K562 (cell line): ENCODE measurements around the gene TOX2. TPM values are rescaled to one million over a fixed set of nuclear protein-coding genes. Genes with fewer than 3 reads are reported as not detected.

Experiments used
- ARNT ChIP-seq, 2 experiments: fragments of 450-650 bp; IDR thresholded peaks; 2 replicates each; pipeline ENCODE4 v1.6.1; 2016; ENCODE audit warnings: mild to moderate bottlenecking in 1 of 2
- ERF ChIP-seq: fragments of 450-650 bp; formaldehyde crosslinking; IDR thresholded peaks from 2 replicates; pipeline ENCODE4 v1.4.0; 2020; ENCODE audit warnings: mild to moderate bottlenecking, mixed read lengths
- GATAD2B ChIP-seq: fragments of 450-650 bp; IDR thresholded peaks from 2 replicates; pipeline ENCODE4 v1.6.1; 2017; ENCODE audit warnings: mild to moderate bottlenecking, borderline replicate concordance
- IRF2 ChIP-seq: sonication (generic); formaldehyde crosslinking; IDR thresholded peaks from 2 replicates; pipeline ENCODE4 v1.8.1; 2022; ENCODE audit warnings: mild to moderate bottlenecking, missing genetic modification reagents
- KDM2B ChIP-seq: fragments of 250-450 bp; sonication (Bioruptor Pico); IDR thresholded peaks from 2 replicates; pipeline ENCODE4 v1.8.0; 2021; ENCODE audit warnings: mild to moderate bottlenecking, moderate library complexity
- SLC30A9 ChIP-seq: fragments of 250-450 bp; sonication (Bioruptor Pico); IDR thresholded peaks from 2 replicates; pipeline ENCODE4 v1.8.0; 2022; ENCODE audit warnings: mild to moderate bottlenecking, moderate library complexity
- SMAD3 ChIP-seq: fragments of 450-650 bp; formaldehyde crosslinking; conservative IDR thresholded peaks from 2 replicates; pipeline ENCODE4 v1.4.0; 2020; ENCODE audit warnings: mild to moderate bottlenecking
- SMAD4 ChIP-seq: fragments of 250-450 bp; sonication (Bioruptor Pico); conservative IDR thresholded peaks from 2 replicates; pipeline ENCODE4 v1.8.0; 2021; ENCODE audit warnings: inconsistent platforms, mild to moderate bottlenecking, moderate library complexity
- SMARCE1 ChIP-seq: fragments of 450-650 bp; IDR thresholded peaks from 2 replicates; pipeline ENCODE4 v1.7.1; 2016; ENCODE audit warnings: mild to moderate bottlenecking
- ZNF239 ChIP-seq: fragments of 250-450 bp; sonication (Bioruptor Pico); IDR thresholded peaks from 2 replicates; pipeline ENCODE4 v1.4.0; 2020; ENCODE audit warnings: mild to moderate bottlenecking
- ZNF3 ChIP-seq: fragments of 250-450 bp; sonication (Bioruptor Pico); IDR thresholded peaks from 2 replicates; pipeline ENCODE4 v1.5.0; 2021; ENCODE audit warnings: mild to moderate bottlenecking, moderate library complexity
- ZNF780A ChIP-seq: fragments of 250-450 bp; sonication (Bioruptor Pico); IDR thresholded peaks from 2 replicates; pipeline ENCODE4 v1.5.0; 2021; ENCODE audit warnings: mild to moderate bottlenecking
- polyA plus RNA-seq, 8 experiments: library from polyadenylated mRNA; depleted of rRNA in 4 of 8; stranded (reverse) in 5 of 8; unstranded in 3 of 8; fragments of >200 nt; fragmentation: Nextera tagmentation in 2 of 8; fragmentation: Illumina TruSeq in 1 of 8; extraction: Ambion mirVana in 2 of 8; extraction: Trizol in 1 of 8; gene quantifications; 2 replicates each; pipeline versions ENCODE4 v1.2.1 to v1.2.3, GENCODE V29; 2011 to 2014; ENCODE audit warnings: inconsistent platforms in 1 of 8, missing spikeins in 1 of 8
- total RNA-seq, 7 experiments: library from RNA; depleted of rRNA in 6 of 7; stranded (reverse); fragments of >200 nt in 6 of 7; fragmentation: Illumina TruSeq in 2 of 7; extraction: Trizol in 2 of 7; gene quantifications; 2 replicates each; pipeline versions ENCODE4 v1.2.1 to v1.2.3, GENCODE V29; 2011 to 2021; ENCODE audit warnings: low replicate concordance in 1 of 7
- TF ChIP-seq, protein P1 (sequence below), 2 experiments: fragments of 450-650 bp; IDR thresholded peaks; 2 replicates each; pipeline ENCODE4 v1.6.1; 2016; ENCODE audit warnings: mild to moderate bottlenecking in 2 of 2, borderline replicate concordance in 1 of 2, low read depth in 1 of 2, moderate library complexity in 1 of 2
- TF ChIP-seq, protein P2 (sequence below): fragments of 250-450 bp; sonication (Bioruptor Pico); IDR thresholded peaks from 2 replicates; pipeline ENCODE4 v1.5.1; 2021; ENCODE audit warnings: mild to moderate bottlenecking
- TF ChIP-seq, protein P3 (sequence below): fragments of 250-450 bp; sonication (Bioruptor Pico); IDR thresholded peaks from 2 replicates; pipeline ENCODE4 v1.4.0; 2020; ENCODE audit warnings: mild to moderate bottlenecking, moderate library complexity, borderline replicate concordance

The TOX2 gene
- total and polyA plus RNA-seq, 9 of the 15 experiments (the other 6 are each of a cell fraction or from before 2014, with no cell fraction given), result not detected

DNA sequence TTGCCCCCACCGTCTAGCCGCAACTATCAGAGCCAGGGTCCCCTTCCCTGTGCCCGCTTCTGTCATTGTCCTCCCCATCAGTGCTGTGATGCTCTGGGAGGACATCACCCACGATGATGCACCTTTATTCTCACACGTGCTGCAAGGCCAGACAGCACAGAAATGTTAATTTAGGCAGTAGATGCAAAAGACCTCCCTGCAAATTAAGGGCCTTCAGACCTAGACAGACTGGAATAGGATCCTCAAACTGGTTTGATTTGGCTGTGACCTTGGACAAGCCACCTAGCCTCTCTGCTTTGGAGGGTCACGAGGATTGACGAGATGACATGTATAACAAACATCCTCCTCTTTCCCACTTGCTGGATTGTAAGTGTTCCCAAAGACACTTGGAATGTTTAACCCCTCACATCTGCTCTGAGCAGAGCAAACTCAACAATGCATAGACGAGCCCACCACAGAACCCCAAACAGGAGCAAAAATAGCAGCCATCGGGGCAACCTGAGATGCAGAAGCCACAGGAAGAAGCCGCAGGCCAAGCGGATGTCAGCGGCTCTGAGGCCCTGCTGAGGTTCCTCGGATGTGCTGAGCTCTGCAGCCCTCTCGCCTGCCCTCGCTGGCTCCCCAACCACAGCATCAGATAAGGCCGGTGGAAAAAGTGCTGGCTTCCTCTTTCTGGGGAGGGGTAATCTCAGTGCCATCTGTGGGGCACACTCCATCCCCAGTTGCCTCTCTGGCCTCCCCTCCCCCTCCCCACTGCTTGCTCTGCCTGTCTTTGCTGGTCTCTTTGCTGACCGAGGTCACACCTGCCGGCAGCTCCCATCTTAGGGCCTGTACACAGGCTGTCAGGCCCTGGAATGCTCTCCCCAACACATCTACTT lies 35.3 kb downstream of the TOX2 start (continued):
- TF ChIP-seq, protein P1, sequence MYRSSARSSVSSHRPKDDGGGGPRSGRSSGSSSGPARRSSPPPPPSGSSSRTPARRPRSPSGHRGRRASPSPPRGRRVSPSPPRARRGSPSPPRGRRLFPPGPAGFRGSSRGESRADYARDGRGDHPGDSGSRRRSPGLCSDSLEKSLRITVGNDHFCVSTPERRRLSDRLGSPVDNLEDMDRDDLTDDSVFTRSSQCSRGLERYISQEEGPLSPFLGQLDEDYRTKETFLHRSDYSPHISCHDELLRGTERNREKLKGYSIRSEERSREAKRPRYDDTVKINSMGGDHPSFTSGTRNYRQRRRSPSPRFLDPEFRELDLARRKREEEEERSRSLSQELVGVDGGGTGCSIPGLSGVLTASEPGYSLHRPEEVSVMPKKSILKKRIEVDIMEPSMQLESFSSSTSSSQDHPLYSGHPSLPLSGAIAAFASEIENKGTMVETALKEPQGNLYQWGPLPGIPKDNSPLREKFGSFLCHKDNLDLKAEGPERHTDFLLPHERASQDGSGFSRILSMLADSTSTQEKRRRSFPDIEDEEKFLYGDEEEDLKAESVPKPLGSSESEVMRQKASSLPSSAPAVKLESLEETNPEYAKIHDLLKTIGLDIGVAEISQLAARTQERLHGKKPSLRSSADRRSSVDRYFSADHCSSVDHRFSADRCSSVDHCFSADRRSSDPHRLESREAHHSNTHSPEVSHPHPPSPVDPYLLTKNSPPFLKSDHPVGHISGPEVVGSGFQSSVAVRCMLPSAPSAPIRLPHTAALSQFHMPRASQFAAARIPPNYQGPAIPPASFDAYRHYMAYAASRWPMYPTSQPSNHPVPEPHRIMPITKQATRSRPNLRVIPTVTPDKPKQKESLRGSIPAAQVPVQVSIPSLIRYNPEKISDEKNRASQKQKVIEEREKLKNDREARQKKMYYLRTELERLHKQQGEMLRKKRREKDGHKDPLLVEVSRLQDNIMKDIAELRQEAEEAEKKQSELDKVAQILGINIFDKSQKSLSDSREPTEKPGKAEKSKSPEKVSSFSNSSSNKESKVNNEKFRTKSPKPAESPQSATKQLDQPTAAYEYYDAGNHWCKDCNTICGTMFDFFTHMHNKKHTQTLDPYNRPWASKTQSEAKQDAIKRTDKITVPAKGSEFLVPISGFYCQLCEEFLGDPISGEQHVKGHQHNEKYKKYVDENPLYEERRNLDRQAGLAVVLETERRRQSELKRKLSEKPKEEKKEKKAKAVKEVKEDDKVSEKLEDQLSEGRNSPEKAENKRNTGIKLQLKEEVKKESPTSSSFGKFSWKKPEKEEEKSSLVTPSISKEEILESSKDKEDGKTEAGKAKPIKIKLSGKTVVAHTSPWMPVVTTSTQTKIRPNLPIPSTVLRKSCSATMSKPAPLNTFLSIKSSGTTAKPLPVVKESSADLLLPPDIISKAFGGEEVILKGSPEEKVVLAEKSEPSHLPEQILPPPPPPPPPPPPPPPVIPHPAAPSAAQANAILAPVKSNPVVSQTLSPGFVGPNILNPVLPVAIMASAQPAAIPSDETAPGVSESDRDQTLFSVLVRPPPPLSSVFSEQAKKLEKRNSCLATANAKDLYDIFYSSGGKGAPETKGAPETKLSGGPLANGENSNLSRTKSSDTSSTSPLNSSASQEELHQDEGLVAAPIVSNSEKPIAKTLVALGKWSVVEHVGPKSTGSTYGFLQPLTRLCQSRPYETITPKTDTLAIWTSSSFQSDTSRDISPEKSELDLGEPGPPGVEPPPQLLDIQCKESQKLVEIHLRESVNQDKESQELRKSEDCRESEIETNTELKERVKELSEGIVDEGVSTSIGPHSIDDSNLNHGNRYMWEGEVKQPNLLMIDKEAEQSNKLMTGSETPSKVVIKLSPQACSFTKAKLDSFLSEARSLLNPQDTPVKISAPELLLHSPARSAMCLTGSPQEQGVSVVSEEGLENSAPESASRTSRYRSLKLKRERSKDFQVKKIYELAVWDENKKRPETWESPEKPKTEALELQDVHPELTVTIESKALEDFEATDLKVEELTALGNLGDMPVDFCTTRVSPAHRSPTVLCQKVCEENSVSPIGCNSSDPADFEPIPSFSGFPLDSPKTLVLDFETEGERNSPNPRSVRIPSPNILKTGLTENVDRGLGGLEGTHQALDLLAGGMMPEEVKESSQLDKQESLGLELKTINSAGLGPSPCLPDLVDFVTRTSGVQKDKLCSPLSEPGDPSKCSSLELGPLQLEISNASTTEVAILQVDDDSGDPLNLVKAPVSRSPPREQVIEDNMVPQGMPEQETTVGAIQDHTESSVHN (IDR thresholded peaks at IDR 0.05; ENCODE audit: borderline replicate concordance in 1 of 2, low read depth in 1 of 2), result no peak; a peak in 1 of 4 replicates
- TF ChIP-seq, protein P2, sequence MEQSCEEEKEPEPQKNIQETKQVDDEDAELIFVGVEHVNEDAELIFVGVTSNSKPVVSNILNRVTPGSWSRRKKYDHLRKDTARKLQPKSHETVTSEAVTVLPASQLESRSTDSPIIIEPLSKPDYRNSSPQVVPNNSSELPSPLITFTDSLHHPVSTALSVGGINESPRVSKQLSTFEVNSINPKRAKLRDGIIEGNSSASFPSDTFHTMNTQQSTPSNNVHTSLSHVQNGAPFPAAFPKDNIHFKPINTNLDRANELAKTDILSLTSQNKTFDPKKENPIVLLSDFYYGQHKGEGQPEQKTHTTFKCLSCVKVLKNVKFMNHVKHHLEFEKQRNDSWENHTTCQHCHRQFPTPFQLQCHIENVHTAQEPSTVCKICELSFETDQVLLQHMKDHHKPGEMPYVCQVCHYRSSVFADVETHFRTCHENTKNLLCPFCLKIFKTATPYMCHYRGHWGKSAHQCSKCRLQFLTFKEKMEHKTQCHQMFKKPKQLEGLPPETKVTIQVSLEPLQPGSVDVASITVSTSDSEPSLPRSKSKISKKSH, result no peak
- TF ChIP-seq, protein P3, sequence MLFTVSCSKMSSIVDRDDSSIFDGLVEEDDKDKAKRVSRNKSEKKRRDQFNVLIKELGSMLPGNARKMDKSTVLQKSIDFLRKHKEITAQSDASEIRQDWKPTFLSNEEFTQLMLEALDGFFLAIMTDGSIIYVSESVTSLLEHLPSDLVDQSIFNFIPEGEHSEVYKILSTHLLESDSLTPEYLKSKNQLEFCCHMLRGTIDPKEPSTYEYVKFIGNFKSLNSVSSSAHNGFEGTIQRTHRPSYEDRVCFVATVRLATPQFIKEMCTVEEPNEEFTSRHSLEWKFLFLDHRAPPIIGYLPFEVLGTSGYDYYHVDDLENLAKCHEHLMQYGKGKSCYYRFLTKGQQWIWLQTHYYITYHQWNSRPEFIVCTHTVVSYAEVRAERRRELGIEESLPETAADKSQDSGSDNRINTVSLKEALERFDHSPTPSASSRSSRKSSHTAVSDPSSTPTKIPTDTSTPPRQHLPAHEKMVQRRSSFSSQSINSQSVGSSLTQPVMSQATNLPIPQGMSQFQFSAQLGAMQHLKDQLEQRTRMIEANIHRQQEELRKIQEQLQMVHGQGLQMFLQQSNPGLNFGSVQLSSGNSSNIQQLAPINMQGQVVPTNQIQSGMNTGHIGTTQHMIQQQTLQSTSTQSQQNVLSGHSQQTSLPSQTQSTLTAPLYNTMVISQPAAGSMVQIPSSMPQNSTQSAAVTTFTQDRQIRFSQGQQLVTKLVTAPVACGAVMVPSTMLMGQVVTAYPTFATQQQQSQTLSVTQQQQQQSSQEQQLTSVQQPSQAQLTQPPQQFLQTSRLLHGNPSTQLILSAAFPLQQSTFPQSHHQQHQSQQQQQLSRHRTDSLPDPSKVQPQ, result no peak
- TF ChIP-seq SLC30A9 (no peak), ZNF239 (CRISPR knock-in tag) (0 out of 2 replicates have a peak, but pooled peaks have one; percentile 43), ZNF780A (CRISPR knock-in tag) (no peak), GATAD2B (no peak), SMAD3 (CRISPR knock-in tag) (0 out of 2 replicates have a peak, but pooled peaks have one; percentile 5), IRF2 (CRISPR knock-in tag) (no peak), ERF (CRISPR knock-in tag) (no peak), SMAD4 (CRISPR knock-in tag) (0 out of 2 replicates have a peak, but pooled peaks have one; percentile 52), ARNT (IDR thresholded peaks at IDR 0.05) (no peak), SMARCE1 (peak; percentile 86; the same call in 1 of the 2 replicates), KDM2B (CRISPR knock-in tag) (no peak), ZNF3 (no peak)
